ENCODE measurements around the gene SPG11. TPM values are rescaled to one million over a fixed set of nuclear protein-coding genes. Genes with fewer than 3 reads are reported as not detected.

The SPG11 gene
- total and polyA plus RNA-seq, 9 of the 15 experiments (the other 6 are each of a cell fraction or from before 2014, with no cell fraction given): 23.3 to 71.2 (median 45.6) TPM

DNA sequence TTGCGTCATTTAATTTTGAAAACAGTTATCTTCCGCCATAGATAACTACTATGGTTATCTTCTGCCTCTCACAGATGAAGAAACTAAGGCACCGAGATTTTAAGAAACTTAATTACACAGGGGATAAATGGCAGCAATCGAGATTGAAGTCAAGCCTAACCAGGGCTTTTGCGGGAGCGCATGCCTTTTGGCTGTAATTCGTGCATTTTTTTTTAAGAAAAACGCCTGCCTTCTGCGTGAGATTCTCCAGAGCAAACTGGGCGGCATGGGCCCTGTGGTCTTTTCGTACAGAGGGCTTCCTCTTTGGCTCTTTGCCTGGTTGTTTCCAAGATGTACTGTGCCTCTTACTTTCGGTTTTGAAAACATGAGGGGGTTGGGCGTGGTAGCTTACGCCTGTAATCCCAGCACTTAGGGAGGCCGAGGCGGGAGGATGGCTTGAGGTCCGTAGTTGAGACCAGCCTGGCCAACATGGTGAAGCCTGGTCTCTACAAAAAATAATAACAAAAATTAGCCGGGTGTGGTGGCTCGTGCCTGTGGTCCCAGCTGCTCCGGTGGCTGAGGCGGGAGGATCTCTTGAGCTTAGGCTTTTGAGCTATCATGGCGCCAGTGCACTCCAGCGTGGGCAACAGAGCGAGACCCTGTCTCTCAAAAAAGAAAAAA, 49.0 kb upstream of the SPG11 start (continued):
- TF ChIP-seq CC2D1A (IDR thresholded peaks at IDR 0.05): peak; percentile 54; the same call in 1 of the 2 replicates
- no peak for TF ChIP-seq GTF2E2 (tag; IDR thresholded peaks at IDR 0.05)
- peak; percentile 36 for TF ChIP-seq DPF2 (IDR thresholded peaks at IDR 0.05)
- TF ChIP-seq, protein P1, sequence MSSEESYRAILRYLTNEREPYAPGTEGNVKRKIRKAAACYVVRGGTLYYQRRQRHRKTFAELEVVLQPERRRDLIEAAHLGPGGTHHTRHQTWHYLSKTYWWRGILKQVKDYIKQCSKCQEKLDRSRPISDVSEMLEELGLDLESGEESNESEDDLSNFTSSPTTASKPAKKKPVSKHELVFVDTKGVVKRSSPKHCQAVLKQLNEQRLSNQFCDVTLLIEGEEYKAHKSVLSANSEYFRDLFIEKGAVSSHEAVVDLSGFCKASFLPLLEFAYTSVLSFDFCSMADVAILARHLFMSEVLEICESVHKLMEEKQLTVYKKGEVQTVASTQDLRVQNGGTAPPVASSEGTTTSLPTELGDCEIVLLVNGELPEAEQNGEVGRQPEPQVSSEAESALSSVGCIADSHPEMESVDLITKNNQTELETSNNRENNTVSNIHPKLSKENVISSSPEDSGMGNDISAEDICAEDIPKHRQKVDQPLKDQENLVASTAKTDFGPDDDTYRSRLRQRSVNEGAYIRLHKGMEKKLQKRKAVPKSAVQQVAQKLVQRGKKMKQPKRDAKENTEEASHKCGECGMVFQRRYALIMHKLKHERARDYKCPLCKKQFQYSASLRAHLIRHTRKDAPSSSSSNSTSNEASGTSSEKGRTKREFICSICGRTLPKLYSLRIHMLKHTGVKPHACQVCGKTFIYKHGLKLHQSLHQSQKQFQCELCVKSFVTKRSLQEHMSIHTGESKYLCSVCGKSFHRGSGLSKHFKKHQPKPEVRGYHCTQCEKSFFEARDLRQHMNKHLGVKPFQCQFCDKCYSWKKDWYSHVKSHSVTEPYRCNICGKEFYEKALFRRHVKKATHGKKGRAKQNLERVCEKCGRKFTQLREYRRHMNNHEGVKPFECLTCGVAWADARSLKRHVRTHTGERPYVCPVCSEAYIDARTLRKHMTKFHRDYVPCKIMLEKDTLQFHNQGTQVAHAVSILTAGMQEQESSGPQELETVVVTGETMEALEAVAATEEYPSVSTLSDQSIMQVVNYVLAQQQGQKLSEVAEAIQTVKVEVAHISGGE (CRISPR knock-in tag; IDR thresholded peaks at IDR 0.05): no peak
- TF ChIP-seq, protein P2, sequence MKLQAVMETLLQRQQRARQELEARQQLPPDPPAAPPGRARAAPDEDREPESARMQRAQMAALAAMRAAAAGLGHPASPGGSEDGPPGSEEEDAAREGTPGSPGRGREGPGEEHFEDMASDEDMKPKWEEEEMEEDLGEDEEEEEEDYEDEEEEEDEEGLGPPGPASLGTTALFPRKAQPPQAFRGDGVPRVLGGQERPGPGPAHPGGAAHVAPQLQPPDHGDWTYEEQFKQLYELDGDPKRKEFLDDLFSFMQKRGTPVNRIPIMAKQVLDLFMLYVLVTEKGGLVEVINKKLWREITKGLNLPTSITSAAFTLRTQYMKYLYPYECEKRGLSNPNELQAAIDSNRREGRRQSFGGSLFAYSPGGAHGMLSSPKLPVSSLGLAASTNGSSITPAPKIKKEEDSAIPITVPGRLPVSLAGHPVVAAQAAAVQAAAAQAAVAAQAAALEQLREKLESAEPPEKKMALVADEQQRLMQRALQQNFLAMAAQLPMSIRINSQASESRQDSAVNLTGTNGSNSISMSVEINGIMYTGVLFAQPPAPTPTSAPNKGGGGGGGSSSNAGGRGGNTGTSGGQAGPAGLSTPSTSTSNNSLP (IDR thresholded peaks at IDR 0.05; ENCODE audit: borderline replicate concordance, low read depth, low read length): no peak
- TF ChIP-seq, protein P3, sequence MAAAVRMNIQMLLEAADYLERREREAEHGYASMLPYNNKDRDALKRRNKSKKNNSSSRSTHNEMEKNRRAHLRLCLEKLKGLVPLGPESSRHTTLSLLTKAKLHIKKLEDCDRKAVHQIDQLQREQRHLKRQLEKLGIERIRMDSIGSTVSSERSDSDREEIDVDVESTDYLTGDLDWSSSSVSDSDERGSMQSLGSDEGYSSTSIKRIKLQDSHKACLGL (CRISPR knock-in tag; IDR thresholded peaks at IDR 0.05; ENCODE audit: borderline replicate concordance, poor library complexity, severe bottlenecking): peak; percentile 30
- peak; percentile 86 for TF ChIP-seq NFIC (IDR thresholded peaks at IDR 0.05)
- peak in 1 of 2 experiments; percentile 15; a peak in 1 of 4 replicates for TF ChIP-seq SRF (CRISPR knock-in tag; IDR thresholded peaks at IDR 0.05)
- no peak for TF ChIP-seq SMC3 (conservative IDR thresholded peaks at IDR 0.05; ENCODE audit: insufficient read depth, low read depth, low read length)
- no peak for TF ChIP-seq BCL6 (CRISPR knock-in tag; IDR thresholded peaks at IDR 0.05)
- TF ChIP-seq, protein P4, sequence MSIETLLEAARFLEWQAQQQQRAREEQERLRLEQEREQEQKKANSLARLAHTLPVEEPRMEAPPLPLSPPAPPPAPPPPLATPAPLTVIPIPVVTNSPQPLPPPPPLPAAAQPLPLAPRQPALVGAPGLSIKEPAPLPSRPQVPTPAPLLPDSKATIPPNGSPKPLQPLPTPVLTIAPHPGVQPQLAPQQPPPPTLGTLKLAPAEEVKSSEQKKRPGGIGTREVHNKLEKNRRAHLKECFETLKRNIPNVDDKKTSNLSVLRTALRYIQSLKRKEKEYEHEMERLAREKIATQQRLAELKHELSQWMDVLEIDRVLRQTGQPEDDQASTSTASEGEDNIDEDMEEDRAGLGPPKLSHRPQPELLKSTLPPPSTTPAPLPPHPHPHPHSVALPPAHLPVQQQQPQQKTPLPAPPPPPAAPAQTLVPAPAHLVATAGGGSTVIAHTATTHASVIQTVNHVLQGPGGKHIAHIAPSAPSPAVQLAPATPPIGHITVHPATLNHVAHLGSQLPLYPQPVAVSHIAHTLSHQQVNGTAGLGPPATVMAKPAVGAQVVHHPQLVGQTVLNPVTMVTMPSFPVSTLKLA (conservative IDR thresholded peaks at IDR 0.05): peak; percentile 33 to 70; a peak in 1 of 4 replicates
- TF ChIP-seq HDAC1 (IDR thresholded peaks at IDR 0.05): 0 out of 4 replicates have a peak, but pooled peaks of 1 of the 2 experiments have one; percentile 53
- TF ChIP-seq ELF2 (CRISPR knock-in tag; IDR thresholded peaks at IDR 0.05): no peak
- TF ChIP-seq CCAR2 (IDR thresholded peaks at IDR 0.05; ENCODE audit: low read depth, low read length): no peak
- 0 out of 2 replicates have a peak, but pooled peaks have one; percentile 1 for TF ChIP-seq BHLHE40 (IDR thresholded peaks at IDR 0.05; ENCODE audit: low read length)
- no peak for TF ChIP-seq HNRNPK (IDR thresholded peaks at IDR 0.05; ENCODE audit: low read depth, low read length, poor library complexity, severe bottlenecking)
- peak; percentile 5 for TF ChIP-seq DACH1 (IDR thresholded peaks at IDR 0.05; ENCODE audit: partially characterized antibody)
- TF ChIP-seq, protein P5, sequence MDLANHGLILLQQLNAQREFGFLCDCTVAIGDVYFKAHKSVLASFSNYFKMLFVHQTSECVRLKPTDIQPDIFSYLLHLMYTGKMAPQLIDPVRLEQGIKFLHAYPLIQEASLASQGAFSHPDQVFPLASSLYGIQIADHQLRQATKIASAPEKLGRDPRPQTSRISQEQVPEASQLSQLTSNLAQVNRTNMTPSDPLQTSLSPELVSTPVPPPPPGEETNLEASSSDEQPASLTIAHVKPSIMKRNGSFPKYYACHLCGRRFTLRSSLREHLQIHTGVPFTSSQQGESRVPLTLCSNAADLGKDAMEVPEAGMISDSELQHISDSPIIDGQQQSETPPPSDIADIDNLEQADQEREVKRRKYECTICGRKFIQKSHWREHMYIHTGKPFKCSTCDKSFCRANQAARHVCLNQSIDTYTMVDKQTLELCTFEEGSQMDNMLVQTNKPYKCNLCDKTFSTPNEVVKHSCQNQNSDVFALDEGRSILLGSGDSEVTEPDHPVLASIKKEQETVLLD (IDR thresholded peaks at IDR 0.05): no peak
- 0 out of 2 replicates have a peak, but pooled peaks have one; percentile 27 for TF ChIP-seq MIER1 (IDR thresholded peaks at IDR 0.05; ENCODE audit: low read depth)

Measured in K562 (cell line).